ENCODE results near the gene RTN3. TPM values are rescaled to one million over a fixed set of nuclear protein-coding genes. Genes with fewer than 3 reads are reported as not detected.

RTN3 gene
- total RNA-seq, 1 donor: 70.0 TPM

DNA sequence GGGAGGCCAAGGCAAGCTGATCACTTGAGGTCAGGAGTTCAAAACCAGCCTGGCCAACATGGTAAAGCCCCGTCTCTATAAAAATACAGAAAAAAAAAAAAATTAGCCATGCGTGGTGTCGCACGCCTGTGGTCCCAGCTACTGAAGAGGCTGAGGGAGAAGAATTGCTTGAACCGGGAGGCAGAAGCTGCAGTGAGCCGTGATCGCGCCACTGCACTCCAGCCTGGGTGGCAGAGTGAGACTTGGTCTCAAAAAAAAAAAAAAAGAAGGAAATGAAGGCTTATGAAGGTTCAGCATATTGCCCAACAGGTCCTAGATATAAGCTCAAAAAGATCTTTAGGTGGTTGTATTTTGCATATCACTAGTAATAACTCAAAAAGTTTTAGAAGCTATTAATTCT lies 20.3 kb upstream of the RTN3 start:
- TF ChIP-seq, protein P1, sequence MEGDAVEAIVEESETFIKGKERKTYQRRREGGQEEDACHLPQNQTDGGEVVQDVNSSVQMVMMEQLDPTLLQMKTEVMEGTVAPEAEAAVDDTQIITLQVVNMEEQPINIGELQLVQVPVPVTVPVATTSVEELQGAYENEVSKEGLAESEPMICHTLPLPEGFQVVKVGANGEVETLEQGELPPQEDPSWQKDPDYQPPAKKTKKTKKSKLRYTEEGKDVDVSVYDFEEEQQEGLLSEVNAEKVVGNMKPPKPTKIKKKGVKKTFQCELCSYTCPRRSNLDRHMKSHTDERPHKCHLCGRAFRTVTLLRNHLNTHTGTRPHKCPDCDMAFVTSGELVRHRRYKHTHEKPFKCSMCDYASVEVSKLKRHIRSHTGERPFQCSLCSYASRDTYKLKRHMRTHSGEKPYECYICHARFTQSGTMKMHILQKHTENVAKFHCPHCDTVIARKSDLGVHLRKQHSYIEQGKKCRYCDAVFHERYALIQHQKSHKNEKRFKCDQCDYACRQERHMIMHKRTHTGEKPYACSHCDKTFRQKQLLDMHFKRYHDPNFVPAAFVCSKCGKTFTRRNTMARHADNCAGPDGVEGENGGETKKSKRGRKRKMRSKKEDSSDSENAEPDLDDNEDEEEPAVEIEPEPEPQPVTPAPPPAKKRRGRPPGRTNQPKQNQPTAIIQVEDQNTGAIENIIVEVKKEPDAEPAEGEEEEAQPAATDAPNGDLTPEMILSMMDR (IDR thresholded peaks at IDR 0.05; ENCODE audit: insufficient read depth, low read depth, low read length): no peak
- DNase-seq (ENCODE audit: low read depth): no peak
- no peak overlapping the region for H3K4me3 ChIP-seq (ENCODE audit: low read depth, low read length)

DNA sequence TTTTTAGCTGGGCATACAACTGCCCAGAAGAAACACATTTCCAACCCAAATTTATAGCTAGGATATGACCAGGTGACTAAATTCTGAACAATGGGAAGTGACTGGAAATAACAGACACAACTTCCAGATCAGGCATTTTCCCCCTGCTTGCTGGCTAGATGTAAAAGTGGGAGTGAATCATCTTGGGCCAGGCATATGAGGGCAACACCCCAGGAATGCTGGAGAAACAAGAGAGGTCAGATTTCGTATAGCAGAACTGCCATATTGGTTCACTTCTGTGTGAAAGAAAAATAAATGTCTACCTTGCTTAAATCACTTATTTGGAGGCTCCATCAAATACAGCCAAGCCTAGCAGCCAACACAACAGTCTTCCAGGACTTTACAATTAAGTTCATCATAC lies 17.5 kb upstream of the RTN3 start:
- TF ChIP-seq, protein P1 (IDR thresholded peaks at IDR 0.05; ENCODE audit: insufficient read depth, low read depth, low read length): no peak
- DNase-seq (ENCODE audit: low read depth): peak; percentile 42
- no peak overlapping the region for H3K4me3 ChIP-seq (ENCODE audit: low read depth, low read length)

DNA sequence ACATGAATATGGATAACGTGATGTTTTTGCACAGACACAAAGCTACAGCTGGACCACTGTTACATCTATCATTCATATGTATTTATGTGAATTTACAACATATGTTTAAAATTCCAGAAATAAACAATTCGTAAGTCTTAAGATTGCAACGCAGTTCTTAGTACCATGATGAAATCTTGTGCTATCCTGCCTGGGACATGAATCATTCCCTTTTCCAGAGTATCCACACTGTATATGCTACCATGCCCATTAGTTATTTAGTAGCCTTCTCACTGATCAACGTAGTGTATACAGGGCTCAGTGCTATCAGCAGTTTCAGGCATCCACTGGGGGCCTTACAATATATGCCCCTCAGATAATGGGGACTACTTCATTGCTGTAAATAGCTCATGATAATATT lies 14.4 kb upstream of the RTN3 start:
- no peak overlapping the region for H3K4me3 ChIP-seq (ENCODE audit: low read depth, low read length)
- TF ChIP-seq, protein P1 (IDR thresholded peaks at IDR 0.05; ENCODE audit: insufficient read depth, low read depth, low read length): no peak
- peak; percentile 88 for DNase-seq (ENCODE audit: low read depth)

DNA sequence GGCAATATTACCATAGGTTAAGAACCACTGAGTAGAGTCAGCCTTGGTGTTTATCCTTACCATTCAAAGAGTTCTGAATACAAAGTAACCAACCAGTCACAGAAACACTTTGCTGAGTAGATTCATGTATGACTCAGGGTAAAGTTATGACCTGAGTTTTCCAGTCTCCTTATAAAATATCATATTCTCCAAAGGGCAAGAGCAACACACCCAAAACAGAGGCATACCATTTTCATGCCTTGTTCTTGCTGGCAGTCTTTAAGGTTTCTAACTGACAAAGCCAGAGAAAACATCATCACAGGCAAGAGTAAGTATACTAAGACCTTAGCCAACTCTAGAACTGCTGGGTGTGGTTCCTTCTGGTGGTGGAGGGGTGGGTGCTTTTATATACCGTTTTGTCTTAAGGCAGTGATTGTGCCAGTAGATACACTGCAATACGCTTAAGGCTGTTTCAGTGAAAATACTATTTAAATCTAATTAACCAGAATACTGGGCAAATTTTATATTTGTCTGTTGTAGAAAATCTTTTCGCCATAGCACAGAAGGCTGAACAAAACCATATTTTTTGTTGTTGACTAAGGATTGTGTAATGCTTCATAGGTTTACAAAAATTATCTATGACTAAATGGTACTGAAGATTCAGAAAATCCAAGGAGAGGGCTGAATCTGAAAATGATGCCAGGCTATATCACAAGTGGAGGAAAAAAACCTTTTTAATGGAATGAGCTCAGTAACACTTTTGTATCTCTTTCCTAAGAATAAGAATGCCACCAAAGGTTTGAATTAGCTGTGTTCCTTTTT lies 13.1 kb upstream of the RTN3 start:
- TF ChIP-seq, protein P1 (IDR thresholded peaks at IDR 0.05; ENCODE audit: insufficient read depth, low read depth, low read length): no peak
- H3K4me3 ChIP-seq (ENCODE audit: low read depth, low read length): peak overlapping the region; percentile 10
- DNase-seq (ENCODE audit: low read depth): peak; percentile 88

DNA sequence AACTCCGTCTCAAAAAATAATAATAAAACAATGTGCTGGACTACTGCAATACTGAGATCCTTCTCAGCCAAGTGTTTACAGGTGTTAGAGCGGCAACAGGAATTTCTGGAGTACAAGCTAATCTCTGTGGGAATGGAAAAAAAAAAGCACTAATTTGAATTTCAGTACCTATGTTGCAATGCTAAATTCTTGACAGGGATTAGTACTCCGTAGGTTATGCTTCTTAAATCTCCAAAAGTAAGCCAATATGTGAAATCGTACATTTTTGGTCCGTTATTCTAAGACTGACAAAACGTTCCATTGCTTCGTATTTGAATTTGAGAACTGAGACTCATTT lies 11.2 kb upstream of the RTN3 start:
- no peak for DNase-seq (ENCODE audit: low read depth)
- H3K4me3 ChIP-seq (ENCODE audit: low read depth, low read length): peak overlapping the region; percentile 81
- TF ChIP-seq, protein P1 (IDR thresholded peaks at IDR 0.05; ENCODE audit: insufficient read depth, low read depth, low read length): no peak

DNA sequence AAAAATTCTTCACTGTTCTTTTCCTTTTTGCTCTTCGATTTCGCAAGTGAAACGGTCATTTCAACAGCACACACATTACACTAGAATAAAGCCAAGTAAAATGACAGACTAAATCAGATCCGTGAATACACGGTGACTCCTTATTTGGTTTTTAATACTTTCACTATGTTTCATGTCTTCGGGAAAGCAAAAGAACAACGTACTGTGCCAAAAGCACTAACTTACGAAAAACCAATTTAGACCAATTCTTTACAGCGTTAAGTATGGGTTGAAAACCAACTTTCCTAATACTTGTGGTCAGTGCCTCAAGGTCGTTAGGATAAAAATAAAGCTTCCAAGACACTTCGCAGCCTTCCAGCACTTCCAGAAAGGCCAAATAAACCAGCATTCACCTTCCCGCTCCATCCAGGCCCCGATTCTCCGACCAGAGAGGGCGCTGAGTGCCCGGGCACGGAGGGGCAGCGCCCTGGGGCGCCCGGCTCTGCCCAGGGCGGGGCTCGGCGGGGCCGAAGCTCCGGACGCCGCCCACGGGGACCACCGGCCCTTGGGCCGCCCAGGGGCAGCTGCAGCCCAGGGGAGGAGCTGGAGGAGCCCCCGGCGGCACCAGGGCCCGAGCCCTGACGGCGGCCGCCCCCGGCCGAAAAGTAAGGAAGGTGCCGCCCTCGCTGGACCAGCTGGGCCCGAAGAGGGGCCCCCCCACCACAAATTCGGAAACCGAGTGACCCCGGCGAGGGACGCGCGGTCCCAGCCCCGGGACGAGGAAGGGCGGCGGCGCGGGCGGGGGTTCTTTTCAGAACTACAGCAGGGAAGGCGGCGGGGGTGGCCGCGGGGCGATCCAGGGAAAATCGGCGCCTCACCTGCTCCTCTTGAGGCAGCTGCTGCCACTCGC lies 10.6 kb upstream of the RTN3 start:
- TF ChIP-seq, protein P1 (IDR thresholded peaks at IDR 0.05; ENCODE audit: insufficient read depth, low read depth, low read length): peak; percentile 38

More for the DNA sequence above, 10.6 kb upstream of the RTN3 start:
- peak overlapping the region; percentile 81 for H3K4me3 ChIP-seq (ENCODE audit: low read depth, low read length)
- peak; percentile 68 for DNase-seq (ENCODE audit: low read depth)

Data from fibroblast of villous mesenchyme (primary cell).